Measurements from ENCODE around the gene FBLN2.

DNA sequence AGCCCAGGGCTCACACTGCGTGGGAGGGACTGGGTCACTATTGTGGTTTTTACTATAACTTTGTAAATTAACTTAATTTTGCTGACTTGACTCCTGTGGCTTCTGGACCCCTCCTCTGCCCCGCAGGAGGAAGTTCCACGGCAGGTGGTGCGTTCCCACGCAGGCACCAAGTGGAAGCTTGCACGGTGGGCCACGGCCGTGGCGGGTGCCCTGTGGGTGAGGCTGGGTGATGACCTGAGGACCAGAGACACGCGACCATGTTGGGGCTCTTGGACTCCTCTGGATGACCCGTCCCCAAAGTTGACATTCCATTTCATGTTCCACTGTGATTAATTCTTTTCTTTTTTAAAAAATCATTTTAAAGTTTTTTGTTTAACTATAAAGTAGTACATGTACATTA is 89.0 kb downstream of the FBLN2 start:
- TF ChIP-seq, protein P1, sequence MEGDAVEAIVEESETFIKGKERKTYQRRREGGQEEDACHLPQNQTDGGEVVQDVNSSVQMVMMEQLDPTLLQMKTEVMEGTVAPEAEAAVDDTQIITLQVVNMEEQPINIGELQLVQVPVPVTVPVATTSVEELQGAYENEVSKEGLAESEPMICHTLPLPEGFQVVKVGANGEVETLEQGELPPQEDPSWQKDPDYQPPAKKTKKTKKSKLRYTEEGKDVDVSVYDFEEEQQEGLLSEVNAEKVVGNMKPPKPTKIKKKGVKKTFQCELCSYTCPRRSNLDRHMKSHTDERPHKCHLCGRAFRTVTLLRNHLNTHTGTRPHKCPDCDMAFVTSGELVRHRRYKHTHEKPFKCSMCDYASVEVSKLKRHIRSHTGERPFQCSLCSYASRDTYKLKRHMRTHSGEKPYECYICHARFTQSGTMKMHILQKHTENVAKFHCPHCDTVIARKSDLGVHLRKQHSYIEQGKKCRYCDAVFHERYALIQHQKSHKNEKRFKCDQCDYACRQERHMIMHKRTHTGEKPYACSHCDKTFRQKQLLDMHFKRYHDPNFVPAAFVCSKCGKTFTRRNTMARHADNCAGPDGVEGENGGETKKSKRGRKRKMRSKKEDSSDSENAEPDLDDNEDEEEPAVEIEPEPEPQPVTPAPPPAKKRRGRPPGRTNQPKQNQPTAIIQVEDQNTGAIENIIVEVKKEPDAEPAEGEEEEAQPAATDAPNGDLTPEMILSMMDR (IDR thresholded peaks at IDR 0.05) = no peak
- no peak for TF ChIP-seq POLR2A (IDR thresholded peaks at IDR 0.05)

Measured in Peyer's patch (tissue), 4 donors.